Measurements from ENCODE around the gene TGFBR2. TPM values are rescaled to one million over a fixed set of nuclear protein-coding genes. Genes with fewer than 3 reads are reported as not detected.

TGFBR2 gene
- total RNA-seq, 1 donor from 2014 or later = 68.7 TPM

- Mint-ChIP-seq H3K27ac (ENCODE audit: unreplicated experiment) (no peak overlapping the region), H3K4me1 (ENCODE audit: unreplicated experiment) (peaks cover 49% of the 10 kb centered on the region)
- no peak for DNase-seq (ENCODE audit: low spot score)
These were observed 37.5 kb downstream of the TGFBR2 start for GRCh38 chr3:30643763-30644462.

DNA sequence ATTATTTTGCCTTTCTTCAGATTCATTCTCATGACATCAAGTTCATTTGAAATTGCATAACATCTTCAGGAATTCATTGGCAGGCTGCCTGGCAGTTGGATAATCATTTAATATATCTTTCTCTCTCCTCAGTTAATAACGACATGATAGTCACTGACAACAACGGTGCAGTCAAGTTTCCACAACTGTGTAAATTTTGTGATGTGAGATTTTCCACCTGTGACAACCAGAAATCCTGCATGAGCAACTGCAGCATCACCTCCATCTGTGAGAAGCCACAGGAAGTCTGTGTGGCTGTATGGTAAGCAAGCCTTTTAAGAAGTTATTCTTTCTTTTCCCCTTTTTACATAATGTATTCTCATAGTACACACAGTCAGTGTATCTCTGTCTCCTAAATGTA is 38.2 kb downstream of the TGFBR2 start:
- H3K4me3 Mint-ChIP-seq (ENCODE audit: unreplicated experiment) = peak overlapping the region; percentile 81
- peaks cover 52% of the 10 kb centered on the region for H3K4me1 Mint-ChIP-seq (ENCODE audit: unreplicated experiment)

More at GRCh38 chr3:30643763-30644462, 37.5 kb downstream of the TGFBR2 start:
- Mint-ChIP-seq H3K9me3 (ENCODE audit: unreplicated experiment) (no peaks in the 10 kb centered on the region), H3K36me3 (ENCODE audit: low read depth, unreplicated experiment) (peaks cover 43% of the 10 kb centered on the region), H3K4me3 (ENCODE audit: unreplicated experiment) (no peak overlapping the region), H3K27me3 (ENCODE audit: unreplicated experiment) (peaks cover 5% of the 10 kb centered on the region)
- TF ChIP-seq CTCF (IDR thresholded peaks at IDR 0.05; ENCODE audit: unreplicated experiment) = no peak

GRCh38 chr3:30645077-30645476 is 38.7 kb downstream of the TGFBR2 start:
- Mint-ChIP-seq H3K4me1 (ENCODE audit: unreplicated experiment) (peaks cover 53% of the 10 kb centered on the region), H3K4me3 (ENCODE audit: unreplicated experiment) (peak overlapping the region; percentile 81), H3K27me3 (ENCODE audit: unreplicated experiment) (peaks cover 5% of the 10 kb centered on the region)

More for the DNA sequence above, 38.2 kb downstream of the TGFBR2 start:
- no peak for TF ChIP-seq CTCF (IDR thresholded peaks at IDR 0.05; ENCODE audit: unreplicated experiment)
- peaks cover 5% of the 10 kb centered on the region for H3K27me3 Mint-ChIP-seq (ENCODE audit: unreplicated experiment)
- H3K27ac Mint-ChIP-seq (ENCODE audit: unreplicated experiment) = no peak overlapping the region
- DNase-seq (ENCODE audit: low spot score) = no peak
- peaks cover 49% of the 10 kb centered on the region for H3K36me3 Mint-ChIP-seq (ENCODE audit: low read depth, unreplicated experiment)
- H3K9me3 Mint-ChIP-seq (ENCODE audit: unreplicated experiment) = no peaks in the 10 kb centered on the region

GRCh38 chr3:30646181-30646876 is 39.9 kb downstream of the TGFBR2 start:
- TF ChIP-seq CTCF (IDR thresholded peaks at IDR 0.05; ENCODE audit: unreplicated experiment) = no peak
- peak overlapping the region; percentile 52 for H3K4me3 Mint-ChIP-seq (ENCODE audit: unreplicated experiment)
- no peak for DNase-seq (ENCODE audit: low spot score)
- peaks cover 52% of the 10 kb centered on the region for H3K4me1 Mint-ChIP-seq (ENCODE audit: unreplicated experiment)
- H3K27ac Mint-ChIP-seq (ENCODE audit: unreplicated experiment) = no peak overlapping the region
- peaks cover 3% of the 10 kb centered on the region for H3K27me3 Mint-ChIP-seq (ENCODE audit: unreplicated experiment)
- no peaks in the 10 kb centered on the region for H3K9me3 Mint-ChIP-seq (ENCODE audit: unreplicated experiment)
- H3K36me3 Mint-ChIP-seq (ENCODE audit: low read depth, unreplicated experiment) = peaks cover 66% of the 10 kb centered on the region

More at GRCh38 chr3:30645077-30645476, 38.7 kb downstream of the TGFBR2 start:
- peaks cover 54% of the 10 kb centered on the region for H3K36me3 Mint-ChIP-seq (ENCODE audit: low read depth, unreplicated experiment)
- no peak for TF ChIP-seq CTCF (IDR thresholded peaks at IDR 0.05; ENCODE audit: unreplicated experiment)
- H3K9me3 Mint-ChIP-seq (ENCODE audit: unreplicated experiment) = no peaks in the 10 kb centered on the region
- no peak overlapping the region for H3K27ac Mint-ChIP-seq (ENCODE audit: unreplicated experiment)
- DNase-seq (ENCODE audit: low spot score) = no peak
